ENCODE results near the gene CACNA1D. TPM values are rescaled to one million over a fixed set of nuclear protein-coding genes. Genes with fewer than 3 reads are reported as not detected.
A peak's percentile ranks its signal among the peaks of the same experiment; 100 is the strongest.

Gene CACNA1D
- total RNA-seq, 4 donors from 2014 or later: 12.7 to 98.9 (median 25.0) TPM

GRCh38 chr3:53545996-53546359 is 51.6 kb downstream of the CACNA1D start:
- TF ChIP-seq POLR2A (IDR thresholded peaks at IDR 0.05) (no peak), EP300 (IDR thresholded peaks at IDR 0.05; ENCODE audit: low read depth) (no peak), POLR2AphosphoS5 (IDR thresholded peaks at IDR 0.05) (no peak), CTCF (IDR thresholded peaks at IDR 0.05) (no peak)
- intact Hi-C loops (cut with DNase I; ENCODE audit: low total_unique reads) (no loop called here), in situ Hi-C loops (cut with MboI; ENCODE audit: low pct_ligation_motif_present in 1 of 4, low pct_unique_long_range_greater_than_20kb in 1 of 4, low sequenced_read_pairs in 3 of 4) (no loop called here)
- Histone ChIP-seq H3K27ac (peak overlapping the region in 2 of 4 donors; percentile 30 to 36), H3K27me3 (no peaks in the 10 kb centered on the region), H3K4me3 (no peak overlapping the region), H3K36me3 (no peaks in the 10 kb centered on the region), H3K4me1 (peaks cover 0 to 4% (median 0%) of the 10 kb centered on the region in 4 donors), H3K9me3 (no peaks in the 10 kb centered on the region)
- DNase-seq: no peak
- 74 to 87% methylated on average over 5 to 7 of the region's 7 CpGs for WGBS, 2 donors (ENCODE audit: low coverage in 1 of 2)

GRCh38 chr3:53547327-53547726 is 52.9 kb downstream of the CACNA1D start:
- WGBS, 2 donors (ENCODE audit: low coverage in 1 of 2): 73 to 84% methylated on average over 3 to 8 of the region's 8 CpGs
- no peak for TF ChIP-seq EP300 (IDR thresholded peaks at IDR 0.05; ENCODE audit: low read depth)
- intact Hi-C loops (cut with DNase I; ENCODE audit: low total_unique reads) (no loop called here), in situ Hi-C loops (cut with MboI; ENCODE audit: low pct_ligation_motif_present in 1 of 4, low pct_unique_long_range_greater_than_20kb in 1 of 4, low sequenced_read_pairs in 3 of 4) (no loop called here)
- no peak overlapping the region for H3K4me3 ChIP-seq
- H3K36me3 ChIP-seq: no peaks in the 10 kb centered on the region
- H3K27me3 ChIP-seq: no peaks in the 10 kb centered on the region
- H3K9me3 ChIP-seq: no peaks in the 10 kb centered on the region
- H3K27ac ChIP-seq: no peak overlapping the region
- DNase-seq: no peak
- peaks cover 0 to 4% (median 0%) of the 10 kb centered on the region in 4 donors for H3K4me1 ChIP-seq

- Histone ChIP-seq H3K4me3 (no peak overlapping the region), H3K27ac (no peak overlapping the region), H3K4me1 (peaks cover 0 to 4% (median 0%) of the 10 kb centered on the region in 4 donors), H3K36me3 (no peaks in the 10 kb centered on the region), H3K9me3 (no peaks in the 10 kb centered on the region), H3K27me3 (no peaks in the 10 kb centered on the region)
- TF ChIP-seq CTCF (IDR thresholded peaks at IDR 0.05) (no peak), POLR2A (IDR thresholded peaks at IDR 0.05) (no peak), EP300 (IDR thresholded peaks at IDR 0.05; ENCODE audit: low read depth) (no peak), POLR2AphosphoS5 (IDR thresholded peaks at IDR 0.05) (no peak)
- WGBS, 2 donors (ENCODE audit: low coverage in 1 of 2): 57 to 76% methylated on average over 2 to 8 of the region's 8 CpGs
- in situ Hi-C loops (cut with MboI; ENCODE audit: low pct_ligation_motif_present in 1 of 4, low pct_unique_long_range_greater_than_20kb in 1 of 4, low sequenced_read_pairs in 3 of 4): no loop called here
- intact Hi-C loops (cut with DNase I; ENCODE audit: low total_unique reads): no loop called here
- no peak for DNase-seq
These were observed 55.7 kb downstream of the CACNA1D start for GRCh38 chr3:53550005-53550620.

GRCh38 chr3:53551324-53551723 is 56.9 kb downstream of the CACNA1D start:
- Histone ChIP-seq H3K9me3 (no peaks in the 10 kb centered on the region), H3K36me3 (no peaks in the 10 kb centered on the region), H3K4me1 (peaks cover 0 to 4% (median 0%) of the 10 kb centered on the region in 4 donors), H3K27me3 (no peaks in the 10 kb centered on the region), H3K4me3 (no peak overlapping the region), H3K27ac (no peak overlapping the region)
- 81 to 88% methylated on average over 3 to 7 of the region's 7 CpGs for WGBS, 2 donors (ENCODE audit: low coverage in 1 of 2)
- no peak for TF ChIP-seq EP300 (IDR thresholded peaks at IDR 0.05; ENCODE audit: low read depth)
- no peak for TF ChIP-seq CTCF (IDR thresholded peaks at IDR 0.05)
- no peak for TF ChIP-seq POLR2AphosphoS5 (IDR thresholded peaks at IDR 0.05)
- TF ChIP-seq POLR2A (IDR thresholded peaks at IDR 0.05): no peak
- intact Hi-C loops (cut with DNase I; ENCODE audit: low total_unique reads): no loop called here
- DNase-seq: no peak
- in situ Hi-C loops (cut with MboI; ENCODE audit: low pct_ligation_motif_present in 1 of 4, low pct_unique_long_range_greater_than_20kb in 1 of 4, low sequenced_read_pairs in 3 of 4): no loop called here

GRCh38 chr3:53552730-53553129 is 58.3 kb downstream of the CACNA1D start:
- WGBS, 2 donors (ENCODE audit: low coverage in 1 of 2): 70 to 83% methylated on average over 2 of the region's 2 CpGs
- in situ Hi-C loops (cut with MboI; ENCODE audit: low pct_ligation_motif_present in 1 of 4, low pct_unique_long_range_greater_than_20kb in 1 of 4, low sequenced_read_pairs in 3 of 4) (no loop called here), intact Hi-C loops (cut with DNase I; ENCODE audit: low total_unique reads) (no loop called here)
- H3K27ac ChIP-seq: no peak overlapping the region
- TF ChIP-seq CTCF (IDR thresholded peaks at IDR 0.05) (no peak), EP300 (IDR thresholded peaks at IDR 0.05; ENCODE audit: low read depth) (no peak), POLR2A (IDR thresholded peaks at IDR 0.05) (no peak), POLR2AphosphoS5 (IDR thresholded peaks at IDR 0.05) (no peak)
- no peak overlapping the region for H3K4me3 ChIP-seq
- no peaks in the 10 kb centered on the region for H3K36me3 ChIP-seq
- DNase-seq: no peak
- H3K4me1 ChIP-seq: peaks cover 0 to 4% (median 0%) of the 10 kb centered on the region in 4 donors
- no peaks in the 10 kb centered on the region for H3K9me3 ChIP-seq
- H3K27me3 ChIP-seq: no peaks in the 10 kb centered on the region
